GM20431 (cell line): Measurements from ENCODE around the gene RIPK1.
"Not testable (repeated sequence)": the region's sequence is repeated elsewhere in the genome, so short reads cannot be mapped to it uniquely, and the experiment has no call there.

Source experiments
- in situ Hi-C: fragments of 300-500 bp; cut with MseI, MboI; formaldehyde crosslinking; loops from one replicate; pipeline ENCODE4 v1.15.0; 2020; ENCODE audit warnings: low sequenced_read_pairs; ENCODE audit not compliant: unreplicated experiment

Gene RIPK1

DNA sequence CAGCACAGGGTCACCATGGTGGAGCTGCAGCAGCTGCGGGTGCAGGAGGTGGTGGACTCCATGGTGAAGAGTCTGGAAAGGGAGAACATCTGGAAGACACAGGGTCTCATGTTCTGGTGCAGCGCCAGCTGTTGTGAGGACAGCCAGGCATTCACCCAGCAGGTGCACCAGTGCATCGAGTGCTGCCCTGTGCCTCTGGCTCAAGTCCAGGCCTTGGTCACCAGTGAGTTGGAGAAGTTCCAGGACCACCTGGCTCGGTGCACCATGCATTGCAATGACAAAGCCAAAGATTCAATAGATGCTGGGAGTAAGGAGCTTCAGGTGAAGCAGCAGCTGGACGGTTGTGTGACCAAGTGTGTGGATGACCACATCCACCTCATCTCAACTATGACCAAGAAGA, 22.9 kb upstream of the RIPK1 start:
- in situ Hi-C loops: loop anchor here (5.0 kb wide), 1 partner anchor 33 kb away; no protein-coding TSS in a partner anchor

DNA sequence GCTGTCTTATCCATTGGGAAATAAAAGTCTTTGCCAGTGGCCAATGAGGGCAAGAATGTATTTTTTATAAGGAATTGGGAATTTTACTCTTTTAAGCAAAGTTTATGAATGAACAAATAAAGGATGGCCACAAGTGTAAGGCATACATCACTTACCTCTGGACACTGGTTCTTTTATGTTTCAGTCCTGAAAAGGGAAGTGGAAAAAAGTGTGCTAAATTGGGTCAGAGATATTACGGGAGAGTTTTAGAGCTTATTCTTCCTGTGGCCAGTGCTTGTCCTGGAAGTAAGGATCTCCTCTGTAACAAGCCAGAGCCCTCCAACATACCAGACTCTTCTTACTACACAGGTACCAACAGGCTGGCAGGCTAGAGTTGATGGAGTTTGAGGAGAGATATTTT, 22.5 kb upstream of the RIPK1 start:
- in situ Hi-C loops: loop anchor here (5.0 kb wide), 1 partner anchor 33 kb away; no protein-coding TSS in a partner anchor

DNA sequence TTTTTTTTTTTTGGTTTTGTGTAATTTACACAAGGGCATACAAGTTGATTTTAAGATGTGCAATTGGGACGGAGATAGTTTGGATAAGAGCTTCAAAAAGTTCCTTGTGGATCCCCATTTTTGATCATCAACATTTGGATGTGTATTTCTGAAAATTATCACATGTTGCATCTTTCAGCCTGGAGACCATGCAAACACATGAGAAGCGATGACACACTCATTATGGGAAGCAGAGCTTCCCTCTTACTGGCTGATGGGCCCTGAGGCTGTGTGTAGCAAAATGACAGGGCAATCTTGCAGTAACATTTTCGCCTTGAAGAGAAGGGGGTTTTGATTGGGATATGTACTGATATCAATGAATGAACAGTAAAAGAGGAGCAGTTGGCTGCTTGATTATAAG, 22.0 kb upstream of the RIPK1 start:
- in situ Hi-C loops: loop anchor here (5.0 kb wide), 1 partner anchor 34 kb away; no protein-coding TSS in a partner anchor

DNA sequence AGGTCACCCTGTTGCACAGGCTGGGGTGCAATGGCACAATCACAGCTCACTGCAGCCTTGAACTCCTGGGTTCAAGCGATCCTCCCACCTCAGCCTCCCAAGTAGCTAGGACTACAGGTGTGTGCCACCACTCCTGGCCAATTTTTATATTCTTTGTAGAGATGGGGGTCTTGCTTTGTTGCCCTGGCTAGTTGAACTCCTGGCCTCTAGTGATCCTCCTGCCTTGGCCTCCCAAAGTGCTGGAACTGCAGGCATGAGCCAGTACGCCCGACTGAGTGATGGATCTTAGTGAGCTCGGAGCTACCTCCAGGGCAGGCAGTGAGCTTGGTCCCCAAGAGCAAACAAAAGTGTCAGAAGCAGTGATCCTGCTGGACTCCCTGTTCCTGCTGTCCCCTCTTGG, 20.3 kb upstream of the RIPK1 start:
- in situ Hi-C loops: loop anchor here (5.0 kb wide), 1 partner anchor 36 kb away; no protein-coding TSS in a partner anchor

DNA sequence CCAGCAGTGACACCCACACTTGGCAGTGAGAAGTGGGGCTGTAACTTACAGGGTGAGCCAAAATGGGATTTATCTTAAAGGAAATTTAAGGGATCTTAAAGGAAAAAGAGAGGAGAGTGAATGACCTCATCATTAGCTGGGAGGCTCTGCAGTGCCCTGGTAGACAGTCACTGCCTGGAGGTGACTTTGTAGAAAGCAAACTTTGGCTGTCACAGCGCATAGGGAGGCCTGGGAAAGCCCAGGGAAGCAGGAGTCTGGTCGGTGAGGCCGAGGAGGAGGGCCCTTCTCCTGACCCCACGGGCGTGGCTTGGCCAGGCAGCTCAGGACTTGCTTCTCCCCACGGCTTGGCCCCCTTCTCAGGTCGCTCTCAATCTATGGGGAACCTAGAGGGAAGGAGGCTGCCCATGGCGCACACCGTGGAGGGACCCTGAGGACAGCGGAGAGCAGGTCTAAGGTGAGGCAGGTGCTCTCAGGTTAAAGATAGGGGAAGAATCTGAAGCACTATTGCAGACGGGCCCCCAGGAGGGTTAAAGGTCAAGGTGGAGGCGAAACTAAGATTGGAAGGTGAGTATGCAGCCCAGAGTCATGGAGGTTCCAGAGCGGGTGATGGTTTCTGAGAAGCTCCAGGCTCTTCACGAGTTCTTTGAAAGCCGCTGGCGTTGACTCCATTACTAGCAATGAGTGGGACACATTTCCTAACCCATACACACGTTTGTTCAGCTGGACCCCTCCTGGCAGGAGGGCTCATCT, 15.6 kb upstream of the RIPK1 start:
- in situ Hi-C loops: loop anchor here (10.0 kb wide), 1 partner anchor 58 kb away; the partner anchor contains the start of gene NQO2

DNA sequence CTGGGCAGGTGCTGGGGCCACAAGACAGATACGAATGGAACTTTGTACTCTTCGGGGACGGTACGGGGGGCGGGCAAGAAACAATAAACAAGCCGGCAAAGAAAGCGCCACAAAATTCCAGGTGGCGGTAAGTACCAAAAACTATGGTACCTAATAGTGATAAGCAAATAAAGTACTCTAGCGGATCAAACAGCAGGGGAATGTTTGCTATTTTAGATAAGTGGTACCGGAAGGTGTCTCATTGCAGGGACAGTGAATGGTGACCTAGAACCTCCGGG, 15.1 kb upstream of the RIPK1 start:
- in situ Hi-C loops: loop anchor here (10.0 kb wide), 1 partner anchor 58 kb away; the partner anchor contains the start of gene NQO2

DNA sequence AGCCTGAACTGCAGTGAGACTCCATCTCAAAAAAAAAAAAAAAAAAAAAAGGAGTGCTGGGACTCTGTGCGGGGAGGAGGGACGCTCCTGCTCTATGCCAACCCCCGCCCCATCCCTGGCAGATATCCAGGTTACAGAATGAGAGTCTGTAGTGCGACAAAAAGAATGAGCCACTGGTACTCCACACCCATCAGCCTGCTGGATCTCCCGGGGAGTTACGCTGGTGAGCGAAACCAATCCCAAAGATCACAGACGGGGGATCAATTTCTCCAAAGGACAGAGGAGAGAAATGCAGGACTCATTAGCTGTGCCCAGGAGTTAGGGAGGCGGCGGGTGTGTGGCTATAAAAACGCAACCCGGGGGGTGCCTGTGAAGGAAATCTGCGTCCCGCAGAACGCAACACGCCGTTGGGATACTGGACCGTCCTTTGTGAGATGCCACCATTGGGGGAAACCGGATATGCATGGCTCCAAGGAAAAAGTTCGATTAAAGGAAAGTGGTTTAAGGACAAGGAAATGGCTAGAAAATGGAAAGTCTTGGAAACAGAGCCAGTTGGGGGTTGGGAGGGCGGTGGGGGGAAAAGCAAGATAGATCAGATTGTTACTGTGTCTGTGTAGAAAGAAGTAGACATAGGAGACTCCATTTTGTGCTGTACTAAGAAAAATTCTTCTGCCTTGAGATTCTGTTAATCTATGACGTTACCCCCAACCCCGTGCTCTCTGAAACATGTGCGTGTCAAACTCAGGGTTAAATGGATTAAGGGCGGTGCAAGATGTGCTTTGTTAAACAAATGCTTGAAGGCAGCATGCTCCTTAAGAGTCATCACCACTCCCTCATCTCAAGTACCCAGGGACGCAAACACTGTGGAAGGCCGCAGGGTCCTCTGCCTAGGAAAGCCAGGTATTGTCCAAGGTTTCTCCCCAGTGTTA, 13.8 kb upstream of the RIPK1 start:
- in situ Hi-C loops: loop anchor here (10.0 kb wide), 1 partner anchor 60 kb away; the partner anchor contains the start of gene NQO2

DNA sequence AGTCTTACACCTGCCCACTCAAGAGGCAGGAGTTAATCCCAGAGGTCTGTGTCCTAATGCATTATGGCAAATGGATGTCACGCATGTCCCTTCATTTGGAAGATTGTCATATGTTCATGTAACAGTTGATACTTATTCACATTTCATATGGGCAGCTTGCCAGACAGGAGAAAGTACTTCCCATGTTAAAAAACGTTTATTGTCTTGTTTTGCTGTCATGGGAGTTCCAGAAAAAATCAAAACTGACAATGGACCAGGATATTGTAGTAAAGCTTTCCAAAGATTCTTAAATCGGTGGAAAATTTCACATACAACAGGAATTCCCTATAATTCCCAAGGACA, 13.2 kb upstream of the RIPK1 start:
- in situ Hi-C loops: loop anchor here (10.0 kb wide), 1 partner anchor 60 kb away; the partner anchor contains the start of gene NQO2

DNA sequence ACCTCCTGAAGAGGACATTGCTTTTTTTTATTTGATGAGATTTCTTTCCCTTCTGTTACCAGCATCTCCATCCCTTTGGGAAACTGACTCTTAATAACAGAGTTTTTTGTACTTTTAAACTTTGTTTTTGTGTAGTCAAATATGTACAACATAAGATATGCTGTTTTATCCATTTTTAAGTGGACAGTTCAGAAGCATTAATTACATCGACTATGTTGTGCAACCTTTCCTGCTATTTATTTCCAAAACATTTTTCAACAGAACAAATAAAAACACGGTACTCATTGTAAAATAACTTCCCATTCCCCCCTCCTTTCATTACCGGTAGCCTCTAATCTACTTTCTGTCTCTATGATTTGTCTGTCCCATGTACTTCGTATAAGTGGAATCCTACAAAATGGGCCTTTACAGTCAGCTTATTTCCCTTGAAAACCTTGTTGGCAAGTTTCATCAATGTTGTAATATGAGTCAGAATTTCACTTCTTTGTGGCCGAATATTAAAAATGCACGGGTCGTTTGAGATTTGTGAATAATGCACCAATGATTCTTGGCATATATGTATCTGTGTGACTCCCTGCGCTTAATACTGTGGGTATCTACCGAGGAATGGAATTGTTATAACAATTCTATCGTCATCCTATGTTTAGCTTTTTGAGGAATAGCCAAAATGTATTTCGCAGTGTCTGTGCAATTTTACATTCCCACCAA, 11.1 kb upstream of the RIPK1 start:
- in situ Hi-C loops: loop anchor here (10.0 kb wide), 1 partner anchor 62 kb away; the partner anchor contains the start of gene NQO2

DNA sequence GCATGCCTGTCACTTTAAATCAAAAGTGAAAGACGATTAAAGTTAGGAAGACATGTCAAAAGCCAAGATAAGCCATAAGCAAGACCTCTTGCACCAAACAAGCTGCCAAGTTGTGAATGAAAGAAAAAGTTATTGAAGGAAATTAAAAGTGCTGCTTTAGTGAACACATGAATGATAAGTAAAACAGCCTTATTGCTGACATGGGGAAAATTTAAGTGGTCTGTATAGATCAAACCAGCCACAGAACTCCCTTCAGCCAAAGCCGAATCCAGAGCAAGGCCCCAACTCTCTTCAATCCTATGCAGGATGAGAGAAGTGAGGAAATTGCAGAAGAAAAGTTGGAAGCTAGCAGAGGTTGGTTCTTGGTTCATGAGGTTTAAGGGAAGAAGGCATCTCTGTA, 9.3 kb upstream of the RIPK1 start:
- in situ Hi-C loops: loop anchor here (10.0 kb wide), 1 partner anchor 64 kb away; the partner anchor contains the start of gene NQO2

DNA sequence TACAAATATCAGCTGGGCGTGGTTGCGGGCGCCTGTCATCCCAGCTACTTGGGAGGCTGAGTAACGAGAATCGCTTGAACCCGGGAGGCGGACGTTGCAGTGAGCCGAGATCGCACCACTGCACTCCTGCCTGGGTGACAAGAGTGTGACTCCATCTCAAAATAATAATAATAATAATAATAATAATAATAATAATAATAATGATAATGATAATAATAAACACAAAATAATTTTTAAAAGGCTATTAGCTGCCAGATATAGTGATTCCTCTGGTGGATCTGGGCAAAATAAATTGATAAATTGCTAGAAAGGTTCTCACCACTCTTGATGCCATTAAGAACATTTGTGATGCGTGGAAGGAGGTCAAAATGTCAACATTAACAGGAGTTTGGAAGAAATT, 8.2 kb upstream of the RIPK1 start:
- in situ Hi-C loops: not testable (repeated sequence)

DNA sequence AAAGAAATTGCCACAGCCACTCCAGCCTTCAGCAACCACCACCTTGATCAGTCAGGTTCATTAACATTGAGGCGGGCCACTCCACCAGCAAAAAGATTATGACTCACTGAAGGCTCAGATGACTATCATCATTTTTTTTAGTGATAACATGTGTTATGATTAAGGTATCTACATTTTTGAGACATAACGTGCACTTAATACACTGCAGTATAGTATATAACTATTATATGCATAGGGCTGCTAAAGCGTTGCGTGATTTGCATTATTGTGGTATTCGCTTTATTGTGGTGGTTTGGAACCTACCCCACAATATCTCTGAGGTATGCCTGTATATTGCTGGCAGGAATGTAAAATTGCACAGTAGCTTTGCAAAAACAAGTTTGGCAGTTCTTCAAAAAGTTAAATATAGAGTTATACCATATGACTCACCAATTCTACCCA, 6.8 kb upstream of the RIPK1 start:
- in situ Hi-C loops: no loop called here

DNA sequence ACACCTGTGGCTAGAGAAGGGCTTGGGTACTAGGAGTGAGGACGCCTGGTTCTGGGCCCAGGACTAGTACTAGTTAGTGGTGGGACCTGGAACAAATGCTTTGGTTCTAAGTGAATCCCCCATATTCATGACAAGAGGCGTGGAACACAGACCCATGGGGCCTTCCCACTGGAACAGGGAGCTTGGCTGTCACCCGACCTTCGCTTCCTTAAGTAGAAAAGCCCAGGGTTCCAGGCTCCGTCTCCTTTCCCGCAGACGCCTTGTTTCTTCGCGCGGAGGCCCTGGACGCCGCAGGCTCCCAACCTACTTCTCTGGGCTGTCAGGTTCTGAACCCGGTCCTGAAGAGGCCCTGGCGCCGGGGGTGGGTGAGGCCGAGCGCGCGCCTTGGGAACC, 5.0 kb upstream of the RIPK1 start:
- in situ Hi-C loops: not testable (repeated sequence)

DNA sequence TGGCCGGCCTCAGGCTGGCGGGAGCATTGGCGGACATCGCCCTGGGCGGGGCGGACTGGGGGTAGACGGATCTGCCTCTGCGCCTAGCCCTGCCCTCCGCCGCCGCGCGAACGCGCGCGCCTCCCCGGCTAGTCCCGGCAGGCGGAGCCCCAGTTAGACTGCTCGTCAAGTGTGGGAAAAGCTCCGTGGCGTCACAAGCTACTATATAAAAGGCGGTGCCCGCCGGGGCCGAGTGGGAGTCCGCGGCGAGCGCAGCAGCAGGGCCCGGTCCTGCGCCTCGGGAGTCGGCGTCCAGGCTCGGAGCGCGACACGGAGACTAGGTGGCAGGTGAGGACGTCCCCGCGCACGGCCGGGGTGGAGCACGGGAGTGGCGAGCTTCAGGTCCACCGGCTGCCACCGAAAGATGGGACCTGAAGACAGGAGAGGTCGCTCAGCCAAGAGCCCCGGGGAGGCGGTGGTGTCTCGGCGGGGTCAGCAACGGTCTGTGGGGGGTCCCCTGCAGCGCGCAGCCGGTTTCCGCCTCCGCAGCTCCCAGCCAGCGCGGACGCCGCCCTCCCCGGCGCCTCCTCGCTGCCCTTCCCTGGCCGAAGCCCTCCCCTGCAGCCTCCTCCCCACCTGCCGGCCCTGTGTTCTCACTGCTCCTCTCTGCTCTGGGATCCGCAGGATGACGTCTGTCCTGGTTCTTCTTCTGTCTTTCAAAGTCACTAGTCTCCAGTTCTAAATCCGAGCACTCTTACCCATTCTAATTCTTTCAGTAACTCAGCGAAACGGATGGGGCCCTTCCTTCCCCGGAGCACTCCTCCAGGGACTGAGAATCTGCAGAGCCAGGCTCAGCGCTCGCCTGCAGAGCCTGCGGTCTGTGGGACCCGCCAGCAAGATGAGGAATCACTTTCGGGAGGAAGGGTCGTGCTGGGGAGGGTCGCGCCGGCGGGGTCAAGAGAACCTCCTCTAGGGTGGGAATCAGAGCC, 4.3 kb upstream of the RIPK1 start:
- in situ Hi-C loops: no loop called here

DNA sequence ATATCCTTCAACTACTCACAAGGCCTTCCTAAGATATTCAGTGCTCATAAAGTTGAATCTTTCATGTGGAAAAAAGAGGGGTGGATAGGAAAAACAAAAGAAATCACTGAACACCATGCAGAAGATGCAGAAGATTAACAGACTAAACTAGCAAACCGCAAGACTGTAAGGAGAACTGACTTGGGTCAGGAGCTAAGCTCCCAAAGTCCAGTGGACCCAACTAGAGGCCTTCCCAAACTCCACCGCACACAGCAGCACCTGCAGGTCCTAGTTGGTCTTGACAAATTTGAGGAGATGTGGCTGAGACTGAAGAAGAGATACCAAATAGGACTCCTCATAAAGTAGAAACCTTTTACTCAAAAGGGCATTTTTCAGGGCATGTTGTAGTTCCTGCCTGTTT, 3.3 kb downstream of the RIPK1 start:
- in situ Hi-C loops: no loop called here

DNA sequence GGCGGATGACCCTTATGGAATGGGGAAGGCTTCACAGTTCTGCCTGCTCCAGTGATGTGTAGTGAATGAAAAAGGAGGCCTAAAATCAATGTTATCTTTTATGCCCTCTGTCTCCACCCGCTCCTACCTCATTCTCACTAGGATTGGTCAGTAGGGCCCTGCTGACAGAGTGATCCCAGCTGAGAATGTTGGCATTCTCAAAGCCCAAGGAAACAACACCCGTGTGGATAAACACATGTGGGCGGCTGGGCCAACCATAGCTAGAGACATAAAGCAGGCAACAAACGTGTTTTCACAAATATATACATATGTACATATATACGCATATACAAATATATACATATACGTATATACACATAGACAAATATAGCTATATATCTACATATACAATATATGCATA, 4.5 kb downstream of the RIPK1 start:
- in situ Hi-C loops: no loop called here

DNA sequence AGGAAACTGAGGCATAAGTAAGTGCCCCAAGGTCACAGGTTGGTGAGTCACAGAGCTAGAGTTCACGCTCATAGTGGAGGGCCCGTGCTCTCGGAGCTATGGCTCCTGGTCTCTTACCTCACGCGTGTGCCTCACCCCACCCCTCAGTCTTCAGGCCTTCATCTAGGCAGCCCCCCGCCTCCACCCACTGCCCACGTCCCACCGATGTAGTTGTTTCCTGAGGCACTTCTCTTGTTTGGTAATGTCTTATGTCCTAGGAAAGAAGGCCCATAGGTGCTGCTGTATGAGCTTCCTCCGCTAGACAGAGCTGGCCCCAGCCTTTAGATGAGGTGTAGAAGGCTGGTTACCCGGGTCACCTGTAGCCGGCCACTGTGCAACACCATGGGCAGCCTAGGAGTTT, 5.1 kb downstream of the RIPK1 start:
- in situ Hi-C loops: no loop called here

DNA sequence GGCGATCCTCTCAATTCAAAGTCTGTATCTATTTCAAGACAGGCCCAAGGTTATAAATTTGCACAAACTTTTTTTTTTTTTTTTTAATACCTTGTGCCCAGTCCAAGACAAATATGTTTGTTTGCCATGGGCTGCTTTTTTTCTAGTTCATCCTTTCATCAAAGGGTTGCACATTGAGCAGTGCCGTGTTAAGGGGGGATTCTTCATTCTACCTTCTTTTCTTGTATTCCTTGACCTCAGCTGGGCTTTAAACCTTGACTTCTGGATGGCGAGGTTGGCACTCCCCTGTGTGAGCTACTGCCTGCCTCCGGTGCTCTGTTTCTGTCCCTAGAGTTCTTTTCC, 7.4 kb downstream of the RIPK1 start:
- in situ Hi-C loops: no loop called here

DNA sequence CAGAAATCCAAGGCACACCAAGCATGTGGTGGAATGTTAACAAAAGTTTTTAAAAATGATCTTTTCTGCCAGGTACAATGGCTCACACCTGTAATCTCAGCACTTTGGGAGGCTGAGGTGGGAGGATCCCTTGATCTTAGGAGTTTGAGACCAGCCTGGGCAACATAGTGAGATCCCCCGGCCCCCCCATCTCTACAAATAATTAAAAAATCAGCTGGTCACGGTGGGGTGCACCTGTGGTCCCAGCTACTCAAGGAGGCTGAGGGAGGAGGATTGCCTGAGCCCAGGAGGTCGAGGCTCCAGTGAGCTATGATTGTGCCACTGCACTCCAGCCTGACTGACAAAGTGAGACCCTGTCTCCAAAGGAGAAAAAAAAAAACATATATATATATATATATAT, 8.0 kb downstream of the RIPK1 start:
- in situ Hi-C loops: no loop called here
